Epidermal melanocyte (primary cell): ENCODE data around the gene SPOCD1.
A peak's percentile ranks its signal among the peaks of the same experiment; 100 is the strongest.

Experiments used
- DNase-seq: peaks from one replicate; pipeline ENCODE4 v3.0.0; 2011; ENCODE audit warnings: low spot score; ENCODE audit not compliant: insufficient read length

Gene SPOCD1

DNA sequence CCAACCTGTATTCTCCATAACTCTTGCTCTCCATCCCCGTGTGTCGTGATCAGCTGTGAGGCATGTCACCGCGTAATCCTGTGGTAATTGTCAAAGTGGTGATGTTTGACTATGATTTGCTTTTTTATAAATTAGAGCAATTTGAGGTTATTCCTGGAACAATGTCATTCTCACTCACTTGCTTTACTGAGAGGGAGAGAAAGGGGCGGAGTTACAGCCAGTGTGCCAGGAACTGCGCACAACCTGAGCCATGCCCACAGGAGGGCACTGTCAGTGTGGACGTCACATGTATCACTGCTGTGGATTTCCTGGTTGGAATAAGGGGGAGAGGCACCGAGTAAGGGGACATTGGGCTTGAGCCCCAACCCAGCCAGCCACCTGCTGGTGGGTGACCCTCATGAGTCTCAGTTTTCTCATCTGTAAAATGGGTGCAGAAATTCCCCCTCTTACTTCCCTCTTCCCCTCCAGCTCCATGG is 58.6 kb downstream of the SPOCD1 start:
- no peak for DNase-seq

- DNase-seq, result no peak
These were observed 59.2 kb downstream of the SPOCD1 start for GRCh38 chr1:31756578-31756977.

DNA sequence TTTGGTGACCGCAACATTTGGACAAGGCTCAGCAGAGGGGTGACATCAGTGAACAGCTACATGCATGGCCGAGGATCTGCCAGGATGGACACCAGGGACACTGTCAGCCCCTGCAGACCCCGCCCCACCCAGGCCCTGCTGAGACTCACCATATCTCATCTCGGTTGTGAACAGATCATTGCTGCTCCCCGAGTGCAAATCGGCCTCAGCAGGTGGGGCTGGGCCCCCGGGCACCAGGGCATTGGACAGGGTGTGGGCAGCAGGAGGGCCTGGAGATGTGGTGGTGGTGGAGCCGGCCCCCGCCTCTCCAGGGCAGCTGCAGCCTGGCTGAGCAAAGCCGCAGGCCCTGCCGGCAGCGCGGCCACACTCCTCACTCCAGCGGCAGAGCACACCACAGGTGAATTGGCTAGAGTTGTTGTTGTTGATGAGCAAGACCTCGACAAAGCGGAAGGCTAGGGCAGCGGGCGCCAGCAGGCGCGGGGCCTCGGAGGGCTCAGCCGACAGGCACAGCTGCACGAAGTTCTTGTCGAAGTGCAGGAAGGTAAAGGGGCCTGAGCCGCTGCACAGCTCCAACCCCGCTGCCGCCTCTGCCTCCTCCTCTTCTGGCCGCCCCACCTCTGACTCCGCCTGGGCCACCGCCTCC is 59.9 kb downstream of the SPOCD1 start:
- DNase-seq, result no peak

GRCh38 chr1:31755197-31755611 is 60.6 kb downstream of the SPOCD1 start:
- no peak for DNase-seq

DNA sequence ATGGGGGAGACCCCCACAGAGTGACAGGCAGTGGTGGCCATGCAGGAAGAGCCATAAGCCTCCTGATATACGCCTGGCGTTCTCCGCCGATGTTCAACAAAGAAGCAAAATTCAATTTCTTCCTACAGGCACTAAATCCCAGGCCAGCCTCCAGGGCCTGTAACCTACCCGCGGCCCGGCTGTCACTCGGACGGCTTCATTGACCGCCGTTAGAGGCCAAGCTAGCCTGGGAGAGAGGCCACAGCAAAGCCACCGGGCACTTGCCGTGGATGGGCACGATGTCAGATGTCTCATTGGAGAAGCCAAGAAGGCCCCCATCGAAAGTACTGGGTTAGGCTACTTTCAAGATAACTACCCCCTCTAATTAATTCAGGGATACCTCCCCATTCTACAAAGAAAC is 61.4 kb downstream of the SPOCD1 start:
- DNase-seq, result no peak

- no peak for DNase-seq
These were observed 62.0 kb downstream of the SPOCD1 start for GRCh38 chr1:31753707-31754349.

DNA sequence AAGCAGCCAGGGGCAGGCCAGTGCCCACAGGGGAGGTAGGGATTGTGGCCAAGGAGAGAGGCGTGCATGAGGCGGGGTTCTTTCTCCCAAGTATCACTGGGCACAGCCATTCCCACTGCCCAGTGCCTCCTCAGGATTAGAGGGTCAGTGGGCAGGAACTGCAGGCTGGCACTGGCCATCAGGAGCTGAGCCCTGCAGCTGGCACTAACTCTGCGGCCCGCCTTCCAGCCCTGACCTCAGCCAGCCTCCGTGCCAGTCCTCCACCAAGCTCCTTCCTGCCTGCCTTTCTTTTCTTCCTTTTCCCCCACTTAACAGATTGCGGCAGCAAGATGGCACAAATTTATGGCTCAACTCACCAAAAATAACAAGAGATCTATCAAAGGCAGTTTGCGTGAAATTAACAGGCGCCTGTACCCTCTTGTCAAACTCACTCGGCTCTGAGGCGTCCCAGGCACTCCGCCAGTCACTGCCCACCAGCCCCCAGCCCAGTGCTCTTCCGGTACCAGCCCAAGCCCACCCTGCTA is 62.8 kb downstream of the SPOCD1 start:
- DNase-seq, result no peak

DNA sequence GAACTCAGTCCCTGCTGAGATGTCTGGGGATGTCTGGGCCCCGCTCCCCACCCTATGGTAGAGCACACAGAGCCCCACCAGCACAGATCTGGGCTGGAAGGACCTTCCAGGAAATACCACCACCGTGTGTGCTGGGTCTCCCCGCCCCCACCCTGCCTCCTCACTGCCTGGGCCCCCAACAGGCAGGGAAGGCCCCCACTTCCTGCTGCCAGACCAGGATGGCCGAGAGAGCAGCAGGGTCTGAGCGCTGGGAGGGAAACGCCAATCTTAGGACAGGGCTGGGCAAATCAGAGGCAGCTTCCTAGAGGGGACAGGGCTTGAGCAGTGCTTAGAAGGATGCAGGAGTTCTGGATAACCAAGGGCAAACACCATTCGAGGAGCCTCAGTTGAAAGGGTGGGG is 63.6 kb downstream of the SPOCD1 start:
- DNase-seq, result no peak

- DNase-seq, result no peak
These were observed 64.0 kb downstream of the SPOCD1 start for GRCh38 chr1:31751822-31752241.

DNA sequence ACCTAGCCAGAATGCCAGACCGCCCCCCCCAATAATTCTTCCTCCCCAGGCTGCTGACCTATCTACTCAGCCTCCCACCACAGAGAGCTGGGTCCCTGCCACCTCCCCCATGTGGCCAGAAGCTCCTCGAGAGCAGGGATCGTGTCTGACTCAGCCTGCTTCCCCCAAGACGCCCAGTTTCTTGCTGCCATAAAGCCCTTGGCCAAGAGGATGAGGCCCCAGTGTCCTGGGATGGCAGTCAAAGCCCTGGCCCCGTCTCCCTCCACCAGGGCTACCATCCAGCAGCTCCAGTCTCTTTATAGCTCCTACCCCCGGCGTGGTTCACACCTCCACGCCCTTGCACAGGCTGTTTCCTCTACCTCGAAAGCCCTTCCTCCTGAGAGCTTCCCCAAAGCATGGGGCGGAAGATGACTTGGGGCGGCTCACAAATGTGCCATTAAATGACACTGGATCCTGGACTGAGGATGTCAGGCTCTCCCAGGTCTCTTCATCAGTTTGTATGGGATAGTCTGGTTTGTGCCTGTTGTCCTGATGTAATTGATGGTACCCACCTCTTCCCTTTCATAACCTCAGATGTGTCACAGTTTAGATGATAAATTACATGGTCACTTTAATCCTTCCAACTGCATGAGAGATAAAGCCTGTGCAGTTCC is 64.8 kb downstream of the SPOCD1 start:
- DNase-seq, result no peak

GRCh38 chr1:31749785-31750735 is 65.8 kb downstream of the SPOCD1 start:
- no peak for DNase-seq

DNA sequence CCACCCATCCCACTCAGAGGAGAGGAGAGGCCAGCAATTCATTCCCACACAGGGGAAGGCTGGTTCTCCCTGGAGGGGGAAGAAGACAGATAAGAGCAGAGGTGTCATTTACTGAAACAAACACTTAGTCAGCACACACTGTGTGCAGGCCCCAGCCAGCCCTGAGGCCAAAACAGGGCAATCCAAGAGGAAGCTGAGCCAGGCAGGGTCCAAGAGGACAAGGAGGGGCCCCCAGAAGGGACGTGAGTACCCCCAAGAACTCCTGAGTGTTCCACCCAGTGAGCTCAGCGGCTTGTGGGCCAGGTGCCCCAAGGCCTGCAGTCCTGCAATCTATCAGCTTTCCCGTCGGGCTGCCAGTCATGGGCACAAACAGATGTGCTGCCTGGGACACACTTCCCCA is 67.5 kb downstream of the SPOCD1 start:
- no peak for DNase-seq

- DNase-seq, result no peak
These were observed 68.5 kb downstream of the SPOCD1 start for GRCh38 chr1:31747304-31747703.

DNA sequence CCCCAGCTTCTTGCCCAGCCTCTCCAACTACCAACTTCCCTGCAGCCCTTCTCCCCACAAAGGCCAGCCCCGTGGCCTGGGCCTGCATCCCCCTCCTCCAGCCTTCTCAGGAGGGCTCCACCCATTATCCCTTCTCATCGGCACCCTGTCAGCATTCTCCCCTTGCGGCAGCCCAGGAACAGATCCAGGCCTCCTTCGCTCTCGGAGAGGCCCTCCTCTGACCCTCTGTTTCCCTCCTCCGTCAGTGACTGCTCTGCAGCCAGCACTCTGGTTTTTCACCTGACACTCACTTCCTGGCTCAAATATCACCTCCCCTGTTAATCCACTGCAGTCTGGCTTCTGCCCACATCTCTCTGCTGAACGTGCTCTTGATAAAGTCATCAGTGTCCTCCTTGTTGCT is 69.1 kb downstream of the SPOCD1 start:
- DNase-seq, result no peak

DNA sequence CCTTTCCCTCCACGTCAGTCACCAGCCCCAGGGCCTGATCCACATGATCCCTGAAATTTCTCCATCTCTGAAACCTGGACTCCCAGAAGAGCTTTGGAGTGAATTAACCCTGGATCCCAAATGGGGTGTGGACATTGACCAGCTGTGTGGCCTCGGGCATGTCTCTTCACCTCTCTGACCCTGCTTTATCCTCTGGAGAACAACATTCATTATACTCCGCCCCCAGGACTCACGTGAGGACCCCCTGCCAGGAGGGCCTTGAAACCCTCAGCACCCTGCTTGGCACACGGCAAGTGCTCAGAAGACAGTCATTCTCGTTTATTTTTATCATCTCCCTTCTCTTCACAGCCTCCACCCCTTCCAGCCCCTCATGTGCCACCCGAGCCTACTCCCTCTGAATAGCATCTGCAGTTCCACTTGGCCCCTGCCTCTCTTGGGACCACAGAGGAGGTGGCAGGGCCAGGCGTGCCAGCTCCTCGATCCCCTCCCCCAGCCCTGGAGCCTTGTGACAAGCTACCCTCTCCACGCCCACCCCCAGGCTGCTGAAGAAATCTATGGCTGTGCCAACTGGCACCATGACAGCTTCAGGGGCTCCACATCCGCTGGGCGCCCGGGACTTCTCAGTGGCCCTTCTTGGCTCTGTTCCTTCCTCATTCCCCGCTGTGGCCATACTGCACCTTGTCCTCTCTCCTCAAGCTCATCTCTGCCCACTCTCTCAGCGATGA is 69.7 kb downstream of the SPOCD1 start:
- DNase-seq, result no peak

- peak; percentile 89 for DNase-seq
These were observed 70.5 kb downstream of the SPOCD1 start for GRCh38 chr1:31745096-31745945.

DNA sequence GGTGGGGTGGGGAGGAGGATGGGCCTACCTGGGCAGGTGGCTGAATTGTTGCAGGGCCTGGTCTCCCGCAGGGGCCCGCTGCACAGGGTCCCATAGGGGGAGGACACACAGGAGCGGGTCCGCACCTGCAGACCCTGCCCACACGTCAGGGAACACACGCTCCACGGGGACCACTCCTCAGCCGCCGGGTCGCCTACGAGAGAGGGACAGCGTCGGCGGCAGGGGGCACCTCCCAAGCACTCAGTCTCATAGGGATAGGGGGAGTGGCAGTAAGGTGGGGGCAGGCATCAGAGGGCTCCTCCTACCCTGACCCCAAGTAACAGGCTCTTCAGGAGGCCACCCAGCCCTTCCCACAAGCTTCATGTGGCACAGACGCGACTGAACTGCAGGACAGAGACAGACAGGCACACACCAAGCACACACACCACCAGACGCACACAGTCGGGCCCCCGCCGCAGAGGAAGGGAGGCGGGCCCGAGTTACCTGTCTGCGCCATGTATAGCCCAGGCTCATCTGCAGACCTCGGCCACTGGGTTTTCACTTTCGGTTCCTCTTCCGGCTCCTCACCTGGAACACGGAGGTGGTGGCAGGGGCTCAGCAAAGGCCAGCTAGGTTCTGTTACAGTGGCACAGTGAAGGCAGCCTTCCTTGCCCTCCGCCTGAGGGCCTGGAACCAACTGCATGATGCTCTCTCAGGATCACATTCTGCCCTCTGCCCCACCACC is 71.5 kb downstream of the SPOCD1 start:
- no peak for DNase-seq

GRCh38 chr1:31742462-31743212 is 73.2 kb downstream of the SPOCD1 start:
- no peak for DNase-seq
